Measurements from ENCODE around the gene DGKG. TPM values are rescaled to one million over a fixed set of nuclear protein-coding genes. Genes with fewer than 3 reads are reported as not detected.

DGKG gene
- polyA plus RNA-seq, 4 donors = 0.19 to 4.0 (median 0.92) TPM

DNA sequence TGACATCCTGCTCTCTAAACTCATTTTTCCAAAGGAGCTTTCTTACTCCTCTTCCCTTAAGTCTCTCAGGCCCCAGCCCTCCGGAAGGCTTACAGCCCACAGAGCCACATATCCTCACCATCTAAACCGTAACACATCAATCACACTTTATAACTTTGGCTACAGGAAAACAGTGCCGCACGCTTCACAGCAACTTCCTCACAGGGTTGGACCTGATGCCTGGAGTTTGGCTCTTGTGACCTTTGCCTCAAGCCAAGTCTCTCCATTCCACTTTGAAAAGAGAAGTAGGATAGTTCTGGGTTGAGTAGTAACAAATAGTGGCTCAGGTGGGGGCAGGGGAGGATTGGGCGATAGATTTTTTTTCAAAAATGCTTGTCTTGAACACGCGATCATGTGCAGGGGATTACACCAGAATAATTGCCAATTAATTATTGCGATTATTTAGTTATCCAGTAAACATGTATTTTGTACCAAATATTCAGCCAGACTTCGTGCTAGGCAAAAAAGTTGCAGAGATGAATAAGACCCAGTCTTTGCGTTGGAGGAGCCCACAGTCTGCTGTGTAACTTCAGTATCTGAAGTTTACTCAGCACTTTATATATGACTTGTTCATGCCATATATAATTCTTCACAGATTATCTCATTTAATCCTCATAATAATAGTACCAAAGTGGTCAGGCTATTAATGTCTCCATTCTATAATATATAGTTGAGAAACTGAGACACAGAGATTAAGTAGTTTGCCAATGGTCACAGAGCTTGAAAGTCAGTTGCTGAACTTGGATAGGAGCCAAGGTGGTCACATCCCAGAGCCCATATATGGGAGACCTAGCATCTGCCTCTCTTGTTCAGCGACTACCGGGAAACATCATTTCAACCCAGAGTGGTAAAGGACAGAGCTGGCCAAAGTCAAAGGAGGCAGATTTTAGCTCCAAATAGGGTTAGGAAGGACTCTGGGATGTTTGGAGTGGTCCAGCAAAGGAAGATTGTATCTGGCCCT lies 250.8 kb downstream of the DGKG start:
- Histone ChIP-seq H3K27ac (ENCODE audit: low read depth in 1 of 3, low read length in 2 of 3) (no peak overlapping the region), H3K36me3 (ENCODE audit: control insufficient read depth in 3 of 3, insufficient read depth in 2 of 3, low read depth in 1 of 3, low read length in 3 of 3) (no peaks in the 10 kb centered on the region), H3K4me1 (ENCODE audit: control insufficient read depth in 3 of 3, insufficient read depth in 2 of 3, low read depth in 1 of 3, low read length in 2 of 3) (peaks cover 2 to 18% (median 5%) of the 10 kb centered on the region in 3 donors), H3K9me3 (ENCODE audit: control insufficient read depth in 2 of 2, insufficient read depth in 1 of 2, low read depth in 1 of 2, low read length in 1 of 2) (no peaks in the 10 kb centered on the region), H3K4me3 (ENCODE audit: low read depth in 1 of 3, low read length in 3 of 3) (no peak overlapping the region), H3K27me3 (ENCODE audit: control insufficient read depth in 3 of 3, insufficient read depth in 3 of 3, low read length in 3 of 3) (peaks cover 0 to 16% (median 8%) of the 10 kb centered on the region in 3 donors)
- 43 to 48% (median 44%) methylated on average over 12 of the region's 12 CpGs for WGBS, 3 donors
- DNase-seq (peak in 1 of 2 donors; percentile 32), FAIRE-seq (no peak)

DNA sequence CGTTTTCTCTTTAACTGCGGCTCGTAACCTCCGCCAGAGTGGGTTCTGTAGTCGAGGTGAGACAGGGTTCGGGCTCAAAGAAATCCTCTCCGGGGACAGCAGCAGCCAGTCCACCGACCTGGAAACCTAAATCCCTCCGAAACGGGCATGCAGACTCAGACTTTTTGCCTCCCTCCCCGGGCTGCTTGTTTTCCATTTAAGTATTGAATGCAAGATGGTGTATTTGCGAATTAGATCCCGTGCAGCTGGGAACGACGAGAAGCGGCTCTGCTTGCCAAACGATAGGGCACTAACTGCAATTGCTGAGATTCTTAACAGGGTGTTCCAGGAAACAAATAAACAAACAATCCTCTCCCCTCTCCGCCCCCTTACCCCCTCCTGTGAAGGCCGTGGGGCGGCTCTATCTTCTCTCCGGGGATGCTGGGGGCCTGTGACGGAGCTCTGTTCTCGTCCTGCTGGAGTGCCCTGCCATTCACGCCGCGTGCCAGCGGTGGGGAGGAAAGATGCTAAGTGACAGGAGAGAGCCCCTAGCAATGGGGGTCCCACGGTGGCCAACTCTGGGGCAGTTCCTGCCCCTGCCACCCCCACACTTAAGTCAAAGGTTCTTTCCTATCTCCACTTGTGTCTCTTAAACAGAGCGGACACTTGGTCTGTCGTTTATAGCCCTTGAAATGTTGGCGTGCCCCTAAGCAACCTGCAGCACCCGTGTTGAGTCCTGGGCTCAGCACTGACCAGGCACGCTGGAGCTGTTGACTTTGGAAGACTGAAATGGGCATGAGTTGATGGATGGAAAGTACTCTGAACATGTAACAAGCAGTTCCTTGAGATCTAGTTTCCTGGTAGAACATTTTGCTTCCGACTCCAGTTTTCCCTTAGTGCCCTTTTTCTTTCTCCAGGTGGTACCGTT lies 251.9 kb downstream of the DGKG start:
- FAIRE-seq (no peak), DNase-seq (peak in 1 of 2 donors; percentile 46)
- H3K4me1 ChIP-seq (ENCODE audit: control insufficient read depth in 3 of 3, insufficient read depth in 2 of 3, low read depth in 1 of 3, low read length in 2 of 3) = peaks cover 2 to 18% (median 5%) of the 10 kb centered on the region in 3 donors
- peaks cover 0 to 16% (median 8%) of the 10 kb centered on the region in 3 donors for H3K27me3 ChIP-seq (ENCODE audit: control insufficient read depth in 3 of 3, insufficient read depth in 3 of 3, low read length in 3 of 3)
- WGBS, 3 donors = 2 to 5% (median 5%) methylated on average over 35 of the region's 35 CpGs
- peak overlapping the region in 2 of 3 donors; percentile 50 to 88 for H3K27ac ChIP-seq (ENCODE audit: low read depth in 1 of 3, low read length in 2 of 3)
- no peaks in the 10 kb centered on the region for H3K9me3 ChIP-seq (ENCODE audit: control insufficient read depth in 2 of 2, insufficient read depth in 1 of 2, low read depth in 1 of 2, low read length in 1 of 2)
- peak overlapping the region in 2 of 3 donors; percentile 47 to 67 for H3K4me3 ChIP-seq (ENCODE audit: low read depth in 1 of 3, low read length in 3 of 3)
- H3K36me3 ChIP-seq (ENCODE audit: control insufficient read depth in 3 of 3, insufficient read depth in 2 of 3, low read depth in 1 of 3, low read length in 3 of 3) = no peaks in the 10 kb centered on the region

DNA sequence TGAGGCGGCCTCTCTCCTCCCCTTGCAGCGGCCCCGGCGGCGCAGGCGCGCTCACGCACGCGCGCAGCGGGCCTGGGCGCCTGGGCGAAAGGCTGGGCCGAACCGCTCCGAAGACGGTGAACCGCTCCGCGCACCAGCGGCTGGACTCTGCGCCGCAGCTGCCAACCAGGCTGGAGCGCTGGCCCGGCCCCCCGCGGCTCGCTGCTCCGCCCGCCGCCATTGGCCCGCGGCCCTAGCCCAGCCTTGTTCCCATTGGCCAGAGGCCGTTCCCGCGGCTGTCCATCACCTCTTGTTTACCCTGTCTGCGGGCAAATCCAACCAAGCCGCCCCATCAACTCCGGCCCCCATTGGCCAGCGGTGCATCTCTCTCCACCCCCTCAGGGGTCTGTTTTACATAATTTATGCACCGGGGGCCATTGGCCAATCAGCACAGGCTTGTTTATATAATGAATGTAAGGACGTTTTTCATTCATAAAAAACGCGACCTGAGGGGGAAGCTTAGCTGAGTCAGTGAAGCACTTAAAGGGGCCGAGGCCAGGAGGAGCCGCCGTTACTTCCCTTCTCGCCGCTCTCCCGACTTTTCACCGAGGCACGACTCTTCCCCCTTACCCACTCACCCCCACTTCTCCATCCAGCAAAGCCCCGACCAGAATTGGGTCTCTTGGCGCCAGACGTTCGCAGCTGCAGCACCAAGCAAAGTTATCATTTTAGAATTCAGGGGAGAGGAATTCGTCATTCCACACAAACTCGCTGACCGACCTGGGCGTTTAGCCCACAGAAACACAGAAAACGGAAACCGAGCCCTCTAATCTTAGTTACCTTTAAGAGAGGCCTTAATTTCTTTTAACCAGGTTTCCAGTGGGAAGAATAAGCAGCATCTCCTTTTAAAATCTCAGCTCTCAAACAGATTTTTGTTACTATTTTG lies 252.8 kb downstream of the DGKG start, which contains the start of gene ETV5:
TSS of gene ETV5 (minus strand) at position 149 of the 925 bp plus-strand sequence. CDS start 3,221 bp downstream, outside the sequence.
- DNase-seq (peak; percentile 99), FAIRE-seq (no peak)
- Histone ChIP-seq H3K27ac (ENCODE audit: low read depth in 1 of 3, low read length in 2 of 3) (peak within 1 kb of the TSS in 2 of 3 donors; percentile 57 to 88), H3K9me3 (ENCODE audit: control insufficient read depth in 2 of 2, insufficient read depth in 1 of 2, low read depth in 1 of 2, low read length in 1 of 2) (no peaks in the 10 kb centered on the region), H3K4me1 (ENCODE audit: control insufficient read depth in 3 of 3, insufficient read depth in 2 of 3, low read depth in 1 of 3, low read length in 2 of 3) (peaks cover 2 to 18% (median 5%) of the 10 kb centered on the region in 3 donors), H3K27me3 (ENCODE audit: control insufficient read depth in 3 of 3, insufficient read depth in 3 of 3, low read length in 3 of 3) (peaks cover 0 to 14% (median 8%) of the 10 kb centered on the region in 3 donors), H3K4me3 (ENCODE audit: low read depth in 1 of 3, low read length in 3 of 3) (peak within 1 kb of the TSS; percentile 49 to 67 (median 60)), H3K36me3 (ENCODE audit: control insufficient read depth in 3 of 3, insufficient read depth in 2 of 3, low read depth in 1 of 3, low read length in 3 of 3) (no peaks in the 10 kb centered on the region)
- WGBS, 3 donors = 0% methylated on average over 34 to 63 of the region's 63 CpGs

DNA sequence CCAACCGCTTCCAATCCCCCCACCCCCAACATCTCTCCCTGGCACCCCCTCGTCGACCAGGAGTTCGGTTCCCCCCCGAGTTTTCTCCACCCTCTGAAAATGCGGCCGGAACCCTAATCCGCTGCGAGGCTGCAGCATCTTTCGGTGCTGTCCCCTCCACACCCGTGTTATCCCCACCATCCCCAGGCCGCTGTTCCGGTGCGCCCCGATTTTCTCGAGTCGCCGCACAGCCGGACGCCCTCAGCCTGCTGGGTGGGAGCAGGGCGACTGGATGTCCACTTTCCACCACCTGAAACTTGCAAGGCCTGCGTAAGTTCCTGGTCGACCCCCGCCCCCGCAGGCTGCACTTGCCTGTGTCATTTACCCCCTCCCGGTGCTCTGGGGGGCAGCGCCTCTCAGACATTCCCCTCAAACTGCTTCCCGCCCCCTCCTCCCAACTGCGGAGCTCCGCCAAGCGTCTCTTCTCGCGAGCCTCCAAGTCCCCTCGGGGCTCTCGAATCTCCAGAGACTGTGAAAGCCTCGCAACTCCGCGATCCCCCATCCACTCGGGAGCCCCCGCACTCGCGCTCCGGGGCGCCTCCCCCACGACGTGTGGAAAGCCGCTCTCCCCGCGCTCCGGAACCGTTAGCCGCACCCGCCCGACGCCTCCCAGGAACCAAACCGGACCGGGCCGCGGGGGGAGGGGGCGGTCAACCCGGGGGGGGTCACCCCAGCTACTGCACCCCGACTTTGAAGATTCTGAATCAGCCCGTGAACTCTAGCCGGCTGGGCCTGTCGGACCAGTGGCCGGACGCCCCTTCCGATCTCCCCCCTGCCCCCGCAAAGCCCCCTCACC lies 253.7 kb downstream of the DGKG start:
- Histone ChIP-seq H3K27ac (ENCODE audit: low read depth in 1 of 3, low read length in 2 of 3) (peak overlapping the region in 2 of 3 donors; percentile 57 to 74), H3K36me3 (ENCODE audit: control insufficient read depth in 3 of 3, insufficient read depth in 2 of 3, low read depth in 1 of 3, low read length in 3 of 3) (no peaks in the 10 kb centered on the region), H3K9me3 (ENCODE audit: control insufficient read depth in 2 of 2, insufficient read depth in 1 of 2, low read depth in 1 of 2, low read length in 1 of 2) (no peaks in the 10 kb centered on the region), H3K4me3 (ENCODE audit: low read depth in 1 of 3, low read length in 3 of 3) (peak overlapping the region; percentile 45 to 67 (median 60)), H3K27me3 (ENCODE audit: control insufficient read depth in 3 of 3, insufficient read depth in 3 of 3, low read length in 3 of 3) (peaks cover 0 to 14% (median 8%) of the 10 kb centered on the region in 3 donors), H3K4me1 (ENCODE audit: control insufficient read depth in 3 of 3, insufficient read depth in 2 of 3, low read depth in 1 of 3, low read length in 2 of 3) (peaks cover 2 to 18% (median 5%) of the 10 kb centered on the region in 3 donors)
- peak in 1 of 2 donors; percentile 61 for DNase-seq
- FAIRE-seq = no peak
- WGBS, 3 donors = 1% methylated on average over 61 to 69 of the region's 69 CpGs

DNA sequence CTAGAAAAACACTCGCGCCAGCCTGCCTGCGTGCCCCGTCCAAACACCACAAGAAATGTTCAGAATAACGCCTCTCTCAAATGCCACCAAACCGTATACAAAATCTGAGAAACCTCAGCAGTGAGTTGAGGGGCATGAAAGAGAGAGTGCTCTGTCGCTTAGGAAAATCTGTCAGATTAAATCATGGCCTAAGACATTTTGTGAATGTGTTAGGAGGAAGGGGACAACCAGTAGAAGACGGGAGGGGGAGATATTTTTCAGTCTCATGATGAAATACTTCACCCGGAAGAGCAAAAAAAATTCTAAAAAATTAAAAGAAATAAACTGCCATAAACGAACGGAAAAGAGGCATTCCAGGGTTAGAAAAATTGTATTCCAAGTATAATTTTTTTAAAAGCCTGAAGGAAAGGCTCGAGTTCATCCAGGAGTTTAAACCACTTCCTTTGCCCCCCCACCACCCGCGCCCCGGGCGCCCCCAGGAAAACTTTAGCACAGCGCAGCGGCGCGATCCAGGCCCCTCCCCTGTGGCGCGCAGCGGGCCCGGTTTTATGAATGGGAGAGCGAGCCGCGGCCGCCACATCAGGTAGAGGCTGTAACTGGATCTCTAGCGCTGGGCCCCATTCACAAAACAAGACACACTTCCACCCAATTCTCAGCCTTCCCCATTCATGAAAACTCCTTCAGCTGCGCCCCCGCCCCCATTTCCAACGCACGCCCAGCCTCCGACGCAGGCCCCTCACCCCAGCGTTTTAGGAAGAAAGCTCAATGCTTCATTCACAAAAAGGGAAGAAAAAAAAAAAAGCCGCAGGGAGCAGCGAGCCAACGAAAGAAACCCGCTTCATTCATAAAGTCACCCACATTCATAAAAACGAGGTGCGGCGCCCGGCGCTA lies 254.6 kb downstream of the DGKG start:
- Histone ChIP-seq H3K27ac (ENCODE audit: low read depth in 1 of 3, low read length in 2 of 3) (no peak overlapping the region), H3K9me3 (ENCODE audit: control insufficient read depth in 2 of 2, insufficient read depth in 1 of 2, low read depth in 1 of 2, low read length in 1 of 2) (no peaks in the 10 kb centered on the region), H3K36me3 (ENCODE audit: control insufficient read depth in 3 of 3, insufficient read depth in 2 of 3, low read depth in 1 of 3, low read length in 3 of 3) (no peaks in the 10 kb centered on the region), H3K4me1 (ENCODE audit: control insufficient read depth in 3 of 3, insufficient read depth in 2 of 3, low read depth in 1 of 3, low read length in 2 of 3) (peaks cover 2 to 18% (median 5%) of the 10 kb centered on the region in 3 donors), H3K4me3 (ENCODE audit: low read depth in 1 of 3, low read length in 3 of 3) (peak overlapping the region in 2 of 3 donors; percentile 60 to 67), H3K27me3 (ENCODE audit: control insufficient read depth in 3 of 3, insufficient read depth in 3 of 3, low read length in 3 of 3) (peaks cover 0 to 14% (median 8%) of the 10 kb centered on the region in 3 donors)
- DNase-seq (peak; percentile 28 to 74), FAIRE-seq (no peak)
- 2 to 4% (median 3%) methylated on average over 45 of the region's 45 CpGs for WGBS, 3 donors

DNA sequence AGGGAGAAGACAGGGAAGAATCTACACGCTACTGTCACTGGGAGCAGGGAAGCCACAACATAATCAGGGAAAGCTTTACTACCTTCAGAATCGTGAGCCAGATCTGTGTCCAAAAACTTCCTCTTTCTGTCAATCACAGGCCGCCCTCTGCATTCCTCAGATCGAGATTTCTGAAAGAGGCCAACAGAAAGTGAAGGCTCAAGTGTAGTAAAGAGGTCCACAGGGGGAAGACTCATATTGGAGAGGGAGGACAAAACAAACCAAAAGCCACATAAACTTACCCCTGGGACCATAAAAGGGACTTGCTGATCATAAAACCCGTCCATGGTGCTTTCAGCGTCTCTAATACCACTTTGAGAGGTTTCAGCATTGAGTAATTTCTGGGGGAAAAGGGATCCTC lies 256.5 kb downstream of the DGKG start:
- Histone ChIP-seq H3K4me1 (ENCODE audit: control insufficient read depth in 3 of 3, insufficient read depth in 2 of 3, low read depth in 1 of 3, low read length in 2 of 3) (peaks cover 2 to 12% (median 2%) of the 10 kb centered on the region in 3 donors), H3K36me3 (ENCODE audit: control insufficient read depth in 3 of 3, insufficient read depth in 2 of 3, low read depth in 1 of 3, low read length in 3 of 3) (no peaks in the 10 kb centered on the region), H3K4me3 (ENCODE audit: low read depth in 1 of 3, low read length in 3 of 3) (no peak overlapping the region), H3K27me3 (ENCODE audit: control insufficient read depth in 3 of 3, insufficient read depth in 3 of 3, low read length in 3 of 3) (peaks cover 0 to 5% (median 3%) of the 10 kb centered on the region in 3 donors), H3K27ac (ENCODE audit: low read depth in 1 of 3, low read length in 2 of 3) (no peak overlapping the region), H3K9me3 (ENCODE audit: control insufficient read depth in 2 of 2, insufficient read depth in 1 of 2, low read depth in 1 of 2, low read length in 1 of 2) (no peaks in the 10 kb centered on the region)
- 50 to 66% (median 60%) methylated on average over 6 of the region's 6 CpGs for WGBS, 3 donors
- DNase-seq (no peak), FAIRE-seq (no peak)
